Astrocyte of the hippocampus (primary cell): ENCODE data around the gene NEXMIF.
"Not testable (repeated sequence)": the region's sequence is repeated elsewhere in the genome, so short reads cannot be mapped to it uniquely, and the experiment has no call there.

ENCODE experiments used
- DNase-seq: peaks from one replicate; pipeline ENCODE4 v3.0.0; 2011; ENCODE audit warnings: low read depth, low spot score

Gene NEXMIF

DNA sequence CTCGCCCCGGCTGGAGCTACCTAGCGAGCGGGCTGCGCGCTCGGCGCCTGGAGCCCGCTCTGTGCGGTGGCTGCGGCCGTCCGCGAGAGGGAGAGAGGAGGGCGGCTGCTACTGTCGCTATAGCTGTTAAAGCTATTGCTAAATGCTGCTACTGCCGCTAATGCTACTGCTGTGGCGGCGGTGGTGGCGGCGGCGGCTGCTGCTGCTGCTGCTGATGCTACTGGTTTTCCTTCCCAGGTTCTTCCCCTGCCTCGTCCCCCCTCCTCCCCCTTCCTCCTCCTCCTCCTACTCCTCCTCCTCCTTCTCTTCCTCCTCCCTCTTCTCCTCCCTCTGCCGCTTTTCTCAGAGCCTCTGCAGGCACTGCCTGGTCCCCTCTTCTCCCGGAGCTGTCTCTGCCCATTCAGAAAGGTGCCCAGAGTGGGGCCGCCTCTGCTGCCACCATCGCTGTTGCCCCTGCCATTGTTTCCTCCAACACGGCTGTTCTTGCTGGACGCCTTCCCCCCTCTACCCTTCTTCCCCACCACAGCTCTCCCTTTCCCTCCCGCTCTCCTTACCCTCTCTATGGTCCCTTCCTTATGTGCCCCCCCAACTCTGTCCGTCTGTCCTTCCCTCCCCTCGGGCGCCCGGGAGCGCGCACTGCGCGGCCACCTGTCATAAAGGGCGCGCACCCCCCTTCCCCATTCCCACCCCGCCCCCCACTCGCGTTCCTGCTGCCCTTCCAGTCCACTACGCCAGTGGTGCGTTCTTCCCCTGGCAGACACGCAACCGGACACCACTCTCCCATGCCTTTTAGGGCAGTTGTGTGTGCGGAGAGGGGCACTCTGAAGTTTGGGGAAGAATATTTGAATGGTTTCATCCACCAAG is at the start of gene NEXMIF:
TSS of gene NEXMIF (minus strand) at position 228 of the 864 bp plus-strand sequence.
- no peak for DNase-seq

GRCh38 chrX:74961962-74962361 is 36.7 kb upstream of the NEXMIF start:
- not testable (repeated sequence) for DNase-seq

DNA sequence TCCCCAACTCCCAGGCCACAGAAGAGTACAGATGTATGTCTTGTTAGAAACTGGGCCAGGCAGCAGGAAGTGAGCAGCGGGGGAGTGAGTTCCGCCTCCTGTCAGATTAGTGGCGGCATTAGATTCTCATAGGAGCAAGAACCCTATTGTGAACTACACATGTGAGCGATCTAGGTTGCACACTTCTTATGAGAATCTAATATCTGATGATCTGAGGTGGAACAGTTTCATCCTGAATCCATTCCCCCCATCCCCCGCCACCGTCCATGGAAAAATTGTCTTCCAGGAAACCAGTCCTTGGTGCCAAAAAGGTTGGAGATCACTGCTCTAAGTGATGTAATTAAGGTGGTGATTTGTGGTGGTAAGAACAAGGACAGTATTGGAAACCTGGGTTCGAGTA is 24.5 kb upstream of the NEXMIF start:
- DNase-seq, result no peak

- no peak for DNase-seq
These were observed 15.2 kb upstream of the NEXMIF start for GRCh38 chrX:74940414-74940813.

GRCh38 chrX:74931214-74931613 is 6.0 kb upstream of the NEXMIF start:
- DNase-seq, result peak; percentile 46

DNA sequence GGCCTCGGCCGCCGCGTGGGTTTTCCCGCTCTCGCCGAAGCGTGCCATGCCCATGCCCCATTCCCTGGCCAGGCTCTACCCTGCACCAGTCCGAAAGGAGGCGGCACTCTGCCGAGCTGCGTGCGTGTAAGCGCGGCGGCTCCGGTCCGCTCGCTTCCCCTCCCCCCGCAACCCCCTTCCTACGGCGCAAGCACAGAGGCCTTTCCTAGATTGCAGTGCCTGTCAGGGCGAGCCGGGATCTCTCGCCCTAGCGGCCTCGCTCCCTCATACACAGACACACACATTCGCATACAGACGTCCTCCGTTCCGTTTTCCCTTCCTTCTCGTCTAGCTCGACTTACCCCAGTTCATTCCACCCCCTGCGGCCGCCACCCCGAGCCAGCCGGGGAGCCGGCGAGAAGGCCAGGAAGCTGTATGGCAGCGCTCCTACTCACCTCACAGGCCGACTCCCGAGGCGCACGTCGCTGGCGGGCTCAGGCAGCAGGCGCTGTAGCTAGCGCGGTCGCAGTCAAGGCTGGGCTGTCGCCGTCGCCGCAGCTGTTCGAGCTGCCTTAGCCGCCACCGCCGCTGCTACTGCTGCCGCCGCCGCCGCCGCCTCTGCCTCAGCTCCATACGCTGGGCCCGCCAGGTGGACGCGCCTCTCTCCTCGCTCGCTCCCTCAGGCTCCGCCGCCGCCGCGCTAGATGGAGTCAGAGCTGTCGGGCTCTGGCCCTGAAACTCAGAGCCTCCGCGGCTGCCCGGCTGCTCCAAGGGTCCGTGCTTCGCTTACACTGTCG is 615 bp downstream of the NEXMIF start:
- DNase-seq, result peak; percentile 73

GRCh38 chrX:74923942-74924448 is 1.3 kb downstream of the NEXMIF start:
- DNase-seq, result peak; percentile 43

DNA sequence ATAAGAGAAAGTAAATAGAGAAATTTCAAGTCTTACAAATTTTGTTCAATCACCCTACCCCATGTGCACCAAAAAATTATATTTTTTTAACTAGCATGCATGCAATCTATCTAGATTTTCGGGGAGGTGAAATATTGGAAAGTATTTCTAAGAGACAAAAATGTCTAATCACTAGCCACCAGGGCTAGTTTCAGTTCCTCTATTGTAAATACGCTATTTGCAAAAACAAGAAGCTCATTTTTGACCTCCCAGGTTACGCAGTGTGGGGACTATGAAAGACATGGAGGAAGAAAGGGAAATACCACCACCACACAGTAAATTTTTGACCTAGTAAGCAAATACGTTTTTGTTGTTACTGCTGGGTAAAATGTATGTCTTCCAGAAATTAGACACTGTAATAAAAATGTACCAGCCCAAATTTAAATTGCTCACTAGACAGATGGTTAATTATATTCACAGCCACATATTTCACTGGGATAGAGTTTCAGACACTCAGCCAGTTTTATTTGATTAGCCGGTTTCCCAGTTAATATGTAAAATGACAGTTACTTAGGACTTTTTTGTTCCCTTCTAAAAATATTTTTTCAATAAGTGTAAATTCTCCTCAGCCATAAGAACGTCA is 2.2 kb downstream of the NEXMIF start:
- DNase-seq, result no peak

DNA sequence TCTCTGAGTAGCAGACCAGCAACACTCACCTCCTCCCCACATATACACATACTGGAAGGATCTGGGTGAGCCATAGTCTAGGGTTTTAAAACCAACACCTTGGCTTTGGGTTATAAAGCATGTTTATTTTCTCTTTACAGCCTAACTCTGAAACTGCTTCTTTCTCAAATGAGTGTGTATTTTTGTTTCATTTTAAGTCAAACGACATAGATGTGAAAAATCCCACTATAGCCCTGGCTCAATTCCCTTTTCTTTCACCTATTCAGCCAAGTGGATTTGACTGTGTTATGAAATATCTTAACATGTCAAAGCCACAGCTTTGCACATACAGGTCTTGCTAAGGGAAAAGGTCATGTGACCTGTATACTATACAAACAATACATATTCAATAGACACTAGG is 13.8 kb downstream of the NEXMIF start:
- no peak for DNase-seq

DNA sequence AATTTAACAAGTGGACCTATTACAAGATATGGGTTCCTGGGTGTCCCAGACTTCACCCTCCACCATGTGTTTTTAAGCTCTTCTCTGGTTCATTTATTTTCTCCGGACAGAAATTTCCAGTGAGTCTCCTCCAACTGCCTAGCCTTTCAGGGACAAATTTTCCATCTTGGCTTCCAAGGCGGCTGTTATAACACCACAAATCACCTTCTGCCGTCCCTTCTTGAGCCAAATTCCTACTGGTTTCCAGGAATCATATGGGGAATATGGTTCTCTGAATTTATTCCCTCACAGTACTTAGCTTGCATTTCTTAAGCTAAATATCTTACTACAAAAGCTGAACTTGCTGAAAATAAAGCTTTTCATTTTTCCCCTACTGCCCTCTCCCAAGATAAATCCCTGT is 18.8 kb downstream of the NEXMIF start:
- no peak for DNase-seq

DNA sequence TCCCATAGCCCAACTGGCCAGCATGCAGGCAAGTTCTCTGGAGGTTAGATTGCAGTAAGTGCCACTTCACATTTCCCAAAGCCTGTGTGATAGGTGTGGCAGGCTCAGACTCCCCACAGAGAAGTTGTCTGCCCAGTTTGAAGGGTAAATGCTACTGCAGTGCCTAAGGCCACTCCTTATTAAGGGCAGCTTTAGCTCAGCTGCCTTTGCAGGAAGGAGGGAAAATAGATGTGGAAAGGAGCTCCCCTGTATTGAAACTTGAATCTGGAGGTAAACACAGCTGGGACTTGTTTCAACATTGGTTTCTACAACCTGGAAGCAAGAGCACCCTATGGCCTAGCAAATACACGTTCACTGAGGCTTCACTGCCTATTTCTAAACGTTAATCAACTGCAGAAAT is 22.4 kb downstream of the NEXMIF start:
- no peak for DNase-seq

- no peak for DNase-seq
These were observed 32.7 kb downstream of the NEXMIF start for GRCh38 chrX:74892561-74892960.

GRCh38 chrX:74890676-74891430 is 34.4 kb downstream of the NEXMIF start:
- no peak for DNase-seq

- not testable (repeated sequence) for DNase-seq
These were observed 42.9 kb downstream of the NEXMIF start for GRCh38 chrX:74882383-74882782.

GRCh38 chrX:74865725-74866124 is 59.5 kb downstream of the NEXMIF start:
- no peak for DNase-seq

DNA sequence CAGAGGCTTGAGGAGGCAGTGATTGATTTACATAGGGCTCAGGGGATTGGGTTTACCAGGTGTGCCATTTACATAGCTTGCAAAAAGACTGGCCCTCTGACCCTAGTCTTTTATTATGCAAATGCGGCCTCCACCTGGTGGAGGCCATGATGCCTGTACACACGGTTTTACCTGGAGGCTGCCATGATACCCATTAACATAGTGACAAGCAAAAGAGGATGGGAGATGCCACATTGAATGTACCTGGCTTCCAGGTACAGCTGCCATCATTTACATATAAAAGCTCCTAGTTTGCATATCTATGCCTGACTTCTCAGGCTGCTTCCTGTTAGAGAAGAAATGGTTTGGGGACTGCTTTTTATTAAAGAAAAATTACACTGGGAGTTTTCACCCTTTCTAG is 72.0 kb downstream of the NEXMIF start:
- no peak for DNase-seq

DNA sequence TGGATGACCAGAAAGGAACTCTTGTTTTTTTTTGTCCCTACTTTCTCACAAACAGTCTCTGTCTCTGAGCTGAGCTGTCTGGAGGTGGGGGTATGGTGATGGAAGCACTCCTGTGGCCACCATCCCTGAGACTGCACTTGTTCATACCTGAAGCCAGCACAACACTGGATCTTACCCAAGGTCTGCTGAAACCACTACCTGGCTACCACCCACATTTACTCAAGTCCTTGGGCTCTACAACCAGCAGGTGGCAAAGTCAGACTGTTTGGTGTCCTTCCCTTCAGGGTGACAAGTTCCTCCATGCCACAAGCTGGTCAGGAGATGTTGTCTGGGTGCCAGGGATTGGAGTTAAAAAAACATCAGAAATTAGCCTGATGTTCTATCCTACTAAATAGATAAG is 89.7 kb downstream of the NEXMIF start:
- no peak for DNase-seq

DNA sequence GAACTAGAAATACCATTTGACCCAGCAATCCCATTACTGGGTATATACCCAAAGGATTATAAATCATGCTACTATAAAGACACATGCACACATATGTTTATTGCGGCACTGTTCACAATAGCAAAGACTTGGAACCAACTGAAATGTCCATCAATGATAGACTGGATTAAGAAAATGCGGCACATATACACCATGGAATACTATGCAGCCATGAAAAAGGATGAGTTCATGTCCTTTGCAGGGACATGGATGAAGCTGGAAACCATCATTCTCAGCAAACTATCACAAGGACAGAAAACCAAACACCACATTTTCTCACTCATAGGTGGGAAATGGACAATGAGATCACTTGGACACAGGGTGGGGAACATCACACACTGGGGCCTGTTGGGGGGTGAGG is 105.5 kb downstream of the NEXMIF start:
- DNase-seq, result not testable (repeated sequence)

- peak; percentile 17 for DNase-seq
These were observed 110.6 kb downstream of the NEXMIF start for GRCh38 chrX:74814681-74815080.

DNA sequence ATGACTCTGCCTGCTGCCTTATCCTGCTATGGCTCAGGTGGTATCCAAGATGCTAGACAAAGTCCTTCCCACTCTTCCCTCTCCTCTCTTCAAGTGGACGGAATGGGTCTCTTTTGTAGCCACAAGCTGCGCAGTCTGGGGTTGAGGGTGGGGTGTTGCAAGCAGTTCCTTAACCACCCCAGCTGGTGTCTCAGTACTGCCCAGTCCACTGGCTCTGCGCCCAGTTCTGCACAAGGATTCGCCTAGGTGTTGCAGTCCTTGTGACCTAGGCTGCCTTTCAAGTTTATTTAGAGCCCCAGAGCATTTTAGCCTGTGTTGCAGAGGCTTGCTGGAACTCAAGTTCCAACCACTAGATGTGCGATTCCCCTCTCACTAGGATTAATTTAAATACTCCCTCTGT is 120.7 kb downstream of the NEXMIF start:
- DNase-seq, result no peak

- DNase-seq, result no peak
These were observed 125.2 kb downstream of the NEXMIF start for GRCh38 chrX:74800062-74800461.
